Chondrocyte (in vitro differentiated cells): ENCODE results near the gene MCM7. TPM values are rescaled to one million over a fixed set of nuclear protein-coding genes. Genes with fewer than 3 reads are reported as not detected.

Experiments used
- DNase-seq: peaks from one replicate; pipeline ENCODE4 v3.0.0; 2021; ENCODE audit warnings: mixed read lengths, low spot score
- H3K27ac Mint-ChIP-seq: one replicate; pipeline ENCODE4 v1.8.0; 2021; ENCODE audit warnings: mild to moderate bottlenecking, moderate library complexity, mixed read lengths; ENCODE audit not compliant: unreplicated experiment
- H3K27me3 Mint-ChIP-seq: 2 replicates; pipeline ENCODE4 v1.8.0; 2021; ENCODE audit warnings: low read depth, mixed read lengths
- H3K36me3 Mint-ChIP-seq: 2 replicates; pipeline ENCODE4 v1.8.0; 2021; ENCODE audit warnings: low read depth, mixed read lengths
- H3K4me1 Mint-ChIP-seq: 2 replicates; pipeline ENCODE4 v1.8.0; 2021; ENCODE audit warnings: low read depth, mild to moderate bottlenecking, mixed read lengths
- H3K4me3 Mint-ChIP-seq: one replicate; pipeline ENCODE4 v1.8.0; 2021; ENCODE audit warnings: mild to moderate bottlenecking, moderate library complexity, mixed read lengths; ENCODE audit not compliant: unreplicated experiment
- H3K9me3 Mint-ChIP-seq: 2 replicates; pipeline ENCODE4 v1.8.0; 2021; ENCODE audit warnings: low read depth, mixed read lengths
- CTCF ChIP-seq: fragments of 200-600 bp; sonication (generic); IDR thresholded peaks from 2 replicates; pipeline ENCODE4 v1.5.0; 2021; ENCODE audit warnings: antibody characterized with exemption, mild to moderate bottlenecking, moderate library complexity
- microRNA-seq: library from miRNA; unstranded; fragments of <30 nt; microRNA quantifications from one replicate; pipeline ENCODE4 v1.2.0, GENCODE V29; 2020; ENCODE audit warnings: borderline number of aligned reads
- total RNA-seq: library from RNA; stranded (reverse); gene quantifications from 3 replicates; pipeline ENCODE4 v1.2.1, GENCODE V29; 2021

Gene MCM7
- total RNA-seq, 1 donor from 2014 or later = 34.0 TPM

GRCh38 chr7:100053215-100053614, 48.0 kb downstream of the MCM7 start:
- TF ChIP-seq CTCF = peak; percentile 71
- no peaks in the 10 kb centered on the region for H3K9me3 Mint-ChIP-seq
- peaks cover 18% of the 10 kb centered on the region for H3K4me1 Mint-ChIP-seq
- no peak for DNase-seq
- no peak overlapping the region for H3K4me3 Mint-ChIP-seq
- H3K27ac Mint-ChIP-seq = no peak overlapping the region
- peaks cover 9% of the 10 kb centered on the region for H3K36me3 Mint-ChIP-seq
- H3K27me3 Mint-ChIP-seq = no peaks in the 10 kb centered on the region

- no peaks in the 10 kb centered on the region for H3K9me3 Mint-ChIP-seq
- H3K4me3 Mint-ChIP-seq = peak overlapping the region; percentile 25
- H3K27me3 Mint-ChIP-seq = no peaks in the 10 kb centered on the region
- no peak for TF ChIP-seq CTCF
- DNase-seq = no peak
- peaks cover 18% of the 10 kb centered on the region for H3K4me1 Mint-ChIP-seq
- peaks cover 2% of the 10 kb centered on the region for H3K36me3 Mint-ChIP-seq
- H3K27ac Mint-ChIP-seq = peak overlapping the region; percentile 1
Measured at GRCh38 chr7:100051611-100052010, 49.6 kb downstream of the MCM7 start.

- peak; percentile 67 for TF ChIP-seq CTCF
- Mint-ChIP-seq H3K4me3 (peak within 1 kb of the TSS; percentile 87), H3K9me3 (no peaks in the 10 kb centered on the region), H3K4me1 (peaks cover 18% of the 10 kb centered on the region), H3K27me3 (no peaks in the 10 kb centered on the region), H3K36me3 (peaks cover 2% of the 10 kb centered on the region), H3K27ac (peak within 1 kb of the TSS; percentile 98)
- DNase-seq = peak; percentile 92
Measured at GRCh38 chr7:100049441-100050291, 51.5 kb downstream of the MCM7 start, which contains the start of gene ZSCAN21. Gene ZSCAN21, plus strand, starts transcription at chr7:100049774. Its CDS starts 7,233 bp downstream, at chr7:100057007.

- no peaks in the 10 kb centered on the region for H3K27me3 Mint-ChIP-seq
- peak overlapping the region; percentile 27 for H3K27ac Mint-ChIP-seq
- no peak for TF ChIP-seq CTCF
- H3K4me1 Mint-ChIP-seq = peaks cover 18% of the 10 kb centered on the region
- H3K9me3 Mint-ChIP-seq = no peaks in the 10 kb centered on the region
- peak overlapping the region; percentile 45 for H3K4me3 Mint-ChIP-seq
- DNase-seq = no peak
- H3K36me3 Mint-ChIP-seq = peaks cover 2% of the 10 kb centered on the region
Measured at GRCh38 chr7:100048680-100049079, 52.5 kb downstream of the MCM7 start.

- Mint-ChIP-seq H3K27ac (no peak overlapping the region), H3K9me3 (no peaks in the 10 kb centered on the region), H3K4me1 (peaks cover 4% of the 10 kb centered on the region), H3K4me3 (no peak overlapping the region), H3K27me3 (no peaks in the 10 kb centered on the region), H3K36me3 (no peaks in the 10 kb centered on the region)
- no peak for DNase-seq
- TF ChIP-seq CTCF = no peak
Measured at GRCh38 chr7:100044718-100045117, 56.5 kb downstream of the MCM7 start.

Small RNAs within 50 kb of the gene (microRNA-seq; reads per million reads assigned to microRNA genes)
- 1,273 reads per million, percentile 81 among the genes with 10 or more reads in this experiment for gene MIR106B
- 132 reads per million, percentile 60 among the genes with 10 or more reads in this experiment for gene MIR25
- gene MIR93 = 3,758 reads per million, percentile 89 among the genes with 10 or more reads in this experiment

Other genes starting within 250 kb of the MCM7 start
- 0.39 TPM in 1 of 3 replicates, not detected in the others for gene OR2AE1, start 224.4 kb downstream of the MCM7 start, total RNA-seq
- 11.1 to 12.1 TPM (median 11.5 TPM) in 3 replicates for gene TRIM4, start 181.9 kb downstream of the MCM7 start, total RNA-seq
- gene GJC3, start 171.8 kb downstream of the MCM7 start, total RNA-seq = not detected in 3 replicates
- gene AZGP1, start 125.4 kb downstream of the MCM7 start, total RNA-seq = not detected in 3 replicates
- gene ZKSCAN1, start 85.8 kb downstream of the MCM7 start, total RNA-seq = 61.5 to 72.1 TPM (median 62.3 TPM) in 3 replicates
- 9.6 to 13.1 TPM (median 11.8 TPM) in 3 replicates for gene ZSCAN21, start 51.6 kb downstream of the MCM7 start, total RNA-seq
- gene ZNF3, start 19.7 kb downstream of the MCM7 start, total RNA-seq = 21.9 to 28.4 TPM (median 22.1 TPM) in 3 replicates
- 80.1 to 111 TPM (median 83.1 TPM) in 3 replicates for gene COPS6, start 12.4 kb downstream of the MCM7 start, total RNA-seq
- 16.9 to 24.8 TPM (median 19.6 TPM) in 3 replicates for gene AP4M1, start 246 bp upstream of the MCM7 start, total RNA-seq
- 53.5 to 58.5 TPM (median 54.9 TPM) in 3 replicates for gene TAF6, start 18.0 kb upstream of the MCM7 start, total RNA-seq
- 29.8 to 46.4 TPM (median 31.5 TPM) in 3 replicates for gene CNPY4, start 18.2 kb upstream of the MCM7 start, total RNA-seq
- 1.7 to 3.2 TPM (median 2.5 TPM) in 3 replicates for gene MBLAC1, start 25.6 kb upstream of the MCM7 start, total RNA-seq
- 73.2 to 89.4 TPM (median 75.7 TPM) in 3 replicates for gene LAMTOR4, start 47.5 kb upstream of the MCM7 start, total RNA-seq
- gene TRAPPC14, start 57.3 kb upstream of the MCM7 start, total RNA-seq = 15.4 to 19.7 TPM (median 16.3 TPM) in 3 replicates
- gene GAL3ST4, start 67.2 kb upstream of the MCM7 start, total RNA-seq = 1.8 to 4.9 TPM (median 4.3 TPM) in 3 replicates
- gene GPC2, start 76.0 kb upstream of the MCM7 start, total RNA-seq = 6.2 to 7.3 TPM (median 6.7 TPM) in 3 replicates
- 0.57 to 1.2 TPM (median 0.64 TPM) in 3 replicates for gene STAG3, start 76.5 kb upstream of the MCM7 start, total RNA-seq
- gene PVRIG, start 118.6 kb upstream of the MCM7 start, total RNA-seq = not detected in 3 replicates
- gene SPDYE3, start 206.3 kb upstream of the MCM7 start, total RNA-seq = not detected in 3 replicates